ENCODE measurements around the gene NCSTN. TPM values are rescaled to one million over a fixed set of nuclear protein-coding genes. Genes with fewer than 3 reads are reported as not detected.

Gene NCSTN
- total RNA-seq, 1 donor from 2014 or later: 44.8 TPM

- peaks cover 3% of the 10 kb centered on the region for H3K27me3 Mint-ChIP-seq (ENCODE audit: insufficient read depth, low read depth)
- peaks cover 87% of the 10 kb centered on the region for H3K79me2 ChIP-seq (ENCODE audit: low read depth)
Measured at GRCh38 chr1:160404094-160404493, 60.9 kb downstream of the NCSTN start.

GRCh38 chr1:160405331-160405877, 62.2 kb downstream of the NCSTN start:
- Histone ChIP-seq H3F3A (ENCODE audit: low read depth) (peaks cover 18% of the 10 kb centered on the region), H4K20me1 (ENCODE audit: low read depth) (peaks cover 57% of the 10 kb centered on the region)
- peaks cover 3% of the 10 kb centered on the region for H3K27me3 Mint-ChIP-seq (ENCODE audit: insufficient read depth, low read depth)

More at GRCh38 chr1:160404094-160404493, 60.9 kb downstream of the NCSTN start:
- Mint-ChIP-seq H3K36me3 (peaks cover 33% of the 10 kb centered on the region), H3K4me3 (peak overlapping the region; percentile 19), H3K9me3 (no peaks in the 10 kb centered on the region), H3K4me1 (peaks cover 85% of the 10 kb centered on the region), H3K27ac (peak overlapping the region; percentile 18)
- Histone ChIP-seq H3K36me3 (no peaks in the 10 kb centered on the region), H3K9ac (no peak overlapping the region), H3K27me3 (no peaks in the 10 kb centered on the region), H3K4me3 (peak overlapping the region; percentile 100), H3K9me3 (ENCODE audit: low read depth) (no peaks in the 10 kb centered on the region), H3K4me1 (peaks cover 75% of the 10 kb centered on the region), H4K20me1 (ENCODE audit: low read depth) (peaks cover 57% of the 10 kb centered on the region), H3K4me2 (peak overlapping the region; percentile 98), H3F3A (ENCODE audit: low read depth) (peaks cover 15% of the 10 kb centered on the region), H3K27ac (no peak overlapping the region), H2AFZ (replicated peaks) (no peak overlapping the region)
- no peak for DNase-seq (ENCODE audit: low spot score)
- TF ChIP-seq EZH2 (IDR thresholded peaks at IDR 0.05): no peak
- no peak for TF ChIP-seq EZH2phosphoT487 (IDR thresholded peaks at IDR 0.05)
- TF ChIP-seq CTCF (IDR thresholded peaks at IDR 0.05): no peak

GRCh38 chr1:160406131-160406968, 63.2 kb downstream of the NCSTN start:
- peak overlapping the region; percentile 25 for H3K4me3 Mint-ChIP-seq
- H3K9me3 Mint-ChIP-seq: no peaks in the 10 kb centered on the region
- peak overlapping the region; percentile 12 for H3K4me2 ChIP-seq
- H3K9ac ChIP-seq: no peak overlapping the region
- H3F3A ChIP-seq (ENCODE audit: low read depth): peaks cover 27% of the 10 kb centered on the region
- peaks cover 87% of the 10 kb centered on the region for H3K4me1 ChIP-seq
- peaks cover 33% of the 10 kb centered on the region for H3K36me3 Mint-ChIP-seq
- H3K4me1 Mint-ChIP-seq: peaks cover 97% of the 10 kb centered on the region
- peaks cover 97% of the 10 kb centered on the region for H3K79me2 ChIP-seq (ENCODE audit: low read depth)
- DNase-seq (ENCODE audit: low spot score): peak; percentile 0
- H2AFZ ChIP-seq (replicated peaks): no peak overlapping the region
- H3K36me3 ChIP-seq: no peaks in the 10 kb centered on the region
- H3K27me3 Mint-ChIP-seq (ENCODE audit: insufficient read depth, low read depth): peaks cover 6% of the 10 kb centered on the region
- no peak overlapping the region for H3K4me3 ChIP-seq
- H3K27ac Mint-ChIP-seq: peak overlapping the region; percentile 59
- H3K9me3 ChIP-seq (ENCODE audit: low read depth): no peaks in the 10 kb centered on the region
- peaks cover 63% of the 10 kb centered on the region for H4K20me1 ChIP-seq (ENCODE audit: low read depth)
- peak overlapping the region; percentile 3 for H3K27ac ChIP-seq
- TF ChIP-seq CTCF (IDR thresholded peaks at IDR 0.05) (no peak), EZH2phosphoT487 (IDR thresholded peaks at IDR 0.05) (no peak), EZH2 (IDR thresholded peaks at IDR 0.05) (no peak)
- no peaks in the 10 kb centered on the region for H3K27me3 ChIP-seq

More at GRCh38 chr1:160405331-160405877, 62.2 kb downstream of the NCSTN start:
- peaks cover 90% of the 10 kb centered on the region for H3K4me1 Mint-ChIP-seq
- H3K27me3 ChIP-seq: no peaks in the 10 kb centered on the region
- peak overlapping the region; percentile 31 for H3K4me3 Mint-ChIP-seq
- no peak overlapping the region for H3K4me3 ChIP-seq
- TF ChIP-seq CTCF (IDR thresholded peaks at IDR 0.05): no peak
- TF ChIP-seq EZH2phosphoT487 (IDR thresholded peaks at IDR 0.05): no peak
- no peaks in the 10 kb centered on the region for H3K9me3 ChIP-seq (ENCODE audit: low read depth)
- H3K36me3 ChIP-seq: no peaks in the 10 kb centered on the region
- H3K4me2 ChIP-seq: peak overlapping the region; percentile 27
- H3K9ac ChIP-seq: no peak overlapping the region
- peaks cover 33% of the 10 kb centered on the region for H3K36me3 Mint-ChIP-seq
- H2AFZ ChIP-seq (replicated peaks): no peak overlapping the region
- H3K9me3 Mint-ChIP-seq: no peaks in the 10 kb centered on the region
- H3K79me2 ChIP-seq (ENCODE audit: low read depth): peaks cover 97% of the 10 kb centered on the region
- peaks cover 81% of the 10 kb centered on the region for H3K4me1 ChIP-seq
- no peak for DNase-seq (ENCODE audit: low spot score)
- no peak overlapping the region for H3K27ac ChIP-seq
- peak overlapping the region; percentile 86 for H3K27ac Mint-ChIP-seq

Measured in neural progenitor cell (in vitro differentiated cells).